ENCODE measurements around the gene CTIF. TPM values are rescaled to one million over a fixed set of nuclear protein-coding genes. Genes with fewer than 3 reads are reported as not detected.

CTIF gene
- total RNA-seq, 1 experiment from 2014 or later = 5.8 TPM

- Histone ChIP-seq H3K27me3 (ENCODE audit: low read length) (no peaks in the 10 kb centered on the region), H3K4me2 (ENCODE audit: low read length) (no peak overlapping the region), H3K4me1 (ENCODE audit: insufficient read depth, low read length) (no peaks in the 10 kb centered on the region), H3K4me3 (ENCODE audit: low read length) (no peak overlapping the region), H3K9me3 (ENCODE audit: low read length) (no peaks in the 10 kb centered on the region), H2AFZ (ENCODE audit: low read length) (no peak overlapping the region), H3K27ac (ENCODE audit: low read length) (no peak overlapping the region), H3F3A (ENCODE audit: low read length, unreplicated experiment) (no peaks in the 10 kb centered on the region), H3K79me2 (ENCODE audit: low read length) (no peaks in the 10 kb centered on the region), H3K9me2 (replicated peaks; ENCODE audit: low read length) (no peaks in the 10 kb centered on the region), H3K36me3 (ENCODE audit: low read depth, low read length) (no peaks in the 10 kb centered on the region), H3K9ac (ENCODE audit: low read length) (no peak overlapping the region), H4K20me1 (ENCODE audit: low read length) (no peaks in the 10 kb centered on the region)
- ChIA-PET POLR2A (ENCODE audit: unreplicated experiment) (no interaction called here), CTCF (no interaction called here)
- DNase-seq (no peak), ATAC-seq (no peak)
- intact Hi-C loops (cut with micrococcal nuclease) = no loop called here
- no TSS peak for BruUV-seq (replicated peaks)
- no peak for TF ChIP-seq EZH2phosphoT487 (IDR thresholded peaks at IDR 0.05; ENCODE audit: borderline replicate concordance, low read length)
- no peak for TF ChIP-seq EZH2 (IDR thresholded peaks at IDR 0.05; ENCODE audit: low read length, unreplicated experiment)
- TF ChIP-seq, protein P1, sequence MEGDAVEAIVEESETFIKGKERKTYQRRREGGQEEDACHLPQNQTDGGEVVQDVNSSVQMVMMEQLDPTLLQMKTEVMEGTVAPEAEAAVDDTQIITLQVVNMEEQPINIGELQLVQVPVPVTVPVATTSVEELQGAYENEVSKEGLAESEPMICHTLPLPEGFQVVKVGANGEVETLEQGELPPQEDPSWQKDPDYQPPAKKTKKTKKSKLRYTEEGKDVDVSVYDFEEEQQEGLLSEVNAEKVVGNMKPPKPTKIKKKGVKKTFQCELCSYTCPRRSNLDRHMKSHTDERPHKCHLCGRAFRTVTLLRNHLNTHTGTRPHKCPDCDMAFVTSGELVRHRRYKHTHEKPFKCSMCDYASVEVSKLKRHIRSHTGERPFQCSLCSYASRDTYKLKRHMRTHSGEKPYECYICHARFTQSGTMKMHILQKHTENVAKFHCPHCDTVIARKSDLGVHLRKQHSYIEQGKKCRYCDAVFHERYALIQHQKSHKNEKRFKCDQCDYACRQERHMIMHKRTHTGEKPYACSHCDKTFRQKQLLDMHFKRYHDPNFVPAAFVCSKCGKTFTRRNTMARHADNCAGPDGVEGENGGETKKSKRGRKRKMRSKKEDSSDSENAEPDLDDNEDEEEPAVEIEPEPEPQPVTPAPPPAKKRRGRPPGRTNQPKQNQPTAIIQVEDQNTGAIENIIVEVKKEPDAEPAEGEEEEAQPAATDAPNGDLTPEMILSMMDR (conservative IDR thresholded peaks at IDR 0.05; ENCODE audit: low read depth, low read length) = no peak
Measured at GRCh38 chr18:48553236-48553635, 14.4 kb downstream of the CTIF start.

DNA sequence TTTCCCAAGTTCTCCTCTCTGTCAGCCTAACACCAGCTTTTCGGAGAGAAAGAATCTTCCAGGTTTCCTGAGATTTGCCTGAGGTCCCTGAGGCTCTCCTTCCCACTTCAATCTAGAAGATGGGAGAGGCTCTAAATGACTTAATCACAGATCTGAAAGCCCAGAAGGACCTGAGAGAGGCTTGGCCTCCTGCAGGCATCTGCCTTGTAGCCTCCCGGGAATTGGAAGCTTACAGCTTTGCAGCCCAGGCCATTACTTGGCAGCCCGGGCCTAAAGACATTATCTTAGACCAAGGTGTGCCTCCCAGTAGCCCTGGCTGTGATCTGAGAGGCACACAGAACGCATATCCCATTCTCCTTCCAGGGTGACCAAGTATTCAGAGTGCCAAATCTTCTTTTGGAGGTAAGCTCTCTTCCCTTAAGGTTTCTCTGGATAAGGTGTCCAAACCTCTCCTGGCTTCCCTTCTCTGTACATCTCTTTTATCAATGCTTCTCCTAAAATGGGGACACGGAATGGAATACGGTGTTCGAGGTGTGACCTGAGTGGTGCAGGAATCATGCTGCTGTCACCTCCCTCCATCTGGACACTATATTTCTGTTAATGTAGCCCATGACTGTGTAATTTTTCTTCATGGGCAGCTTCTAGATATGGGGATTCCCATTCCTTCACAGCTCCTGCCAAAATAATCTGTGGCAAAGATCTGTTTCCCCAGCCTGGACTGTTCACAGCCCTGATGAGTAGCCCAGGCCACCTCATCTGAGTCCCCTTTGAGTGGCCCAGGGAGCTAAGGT, 16.0 kb downstream of the CTIF start:
- Histone ChIP-seq H3K79me2 (ENCODE audit: low read length) (no peaks in the 10 kb centered on the region), H3K4me1 (ENCODE audit: insufficient read depth, low read length) (no peaks in the 10 kb centered on the region), H4K20me1 (ENCODE audit: low read length) (no peaks in the 10 kb centered on the region), H3K9me2 (replicated peaks; ENCODE audit: low read length) (no peaks in the 10 kb centered on the region), H3K36me3 (ENCODE audit: low read depth, low read length) (no peaks in the 10 kb centered on the region), H3K9me3 (ENCODE audit: low read length) (no peaks in the 10 kb centered on the region), H3K4me2 (ENCODE audit: low read length) (no peak overlapping the region), H2AFZ (ENCODE audit: low read length) (no peak overlapping the region), H3K9ac (ENCODE audit: low read length) (no peak overlapping the region), H3K4me3 (ENCODE audit: low read length) (no peak overlapping the region), H3K27me3 (ENCODE audit: low read length) (no peaks in the 10 kb centered on the region), H3F3A (ENCODE audit: low read length, unreplicated experiment) (no peaks in the 10 kb centered on the region), H3K27ac (ENCODE audit: low read length) (no peak overlapping the region)
- intact Hi-C loops (cut with micrococcal nuclease) = no loop called here
- TF ChIP-seq EZH2 (IDR thresholded peaks at IDR 0.05; ENCODE audit: low read length, unreplicated experiment) (no peak), EZH2phosphoT487 (IDR thresholded peaks at IDR 0.05; ENCODE audit: borderline replicate concordance, low read length) (no peak)
- TF ChIP-seq, protein P1 (conservative IDR thresholded peaks at IDR 0.05; ENCODE audit: low read depth, low read length) = no peak
- ChIA-PET POLR2A (ENCODE audit: unreplicated experiment) (interaction anchor here (0.6 kb wide), 1 partner anchor 80 kb away, joined by 17 read pairs; no protein-coding TSS in a partner anchor), CTCF (no interaction called here)
- BruUV-seq (replicated peaks) = no TSS peak
- DNase-seq = no peak
- ATAC-seq = no peak

DNA sequence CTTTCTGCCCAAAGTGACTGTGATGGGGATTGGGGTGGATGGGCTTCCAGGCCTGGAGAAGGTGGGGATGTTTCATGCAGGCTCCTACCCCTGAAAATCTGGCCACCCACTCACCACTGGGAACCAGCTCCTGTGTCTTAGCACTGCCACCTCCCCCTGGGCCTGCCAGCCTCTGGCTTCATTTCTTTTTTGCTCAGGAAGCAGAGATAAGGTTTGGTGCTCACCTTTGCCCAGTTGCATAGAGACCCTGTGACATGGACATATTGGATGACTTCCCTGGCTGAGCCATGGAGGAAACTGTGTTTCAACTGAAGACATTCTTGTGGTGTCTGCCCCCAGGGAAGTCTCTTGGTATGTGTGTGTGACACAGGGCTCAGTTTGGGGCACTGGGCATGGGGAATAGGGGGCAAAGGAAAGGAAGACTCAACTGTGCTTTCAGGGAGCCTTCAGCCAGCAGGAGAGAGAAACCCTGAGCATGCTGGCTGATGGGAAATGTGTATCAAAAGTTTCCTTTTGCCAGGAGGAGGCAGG, 16.7 kb downstream of the CTIF start:
- Histone ChIP-seq H3K9ac (ENCODE audit: low read length) (no peak overlapping the region), H3K9me2 (replicated peaks; ENCODE audit: low read length) (no peaks in the 10 kb centered on the region), H3K27me3 (ENCODE audit: low read length) (no peaks in the 10 kb centered on the region), H3K79me2 (ENCODE audit: low read length) (no peaks in the 10 kb centered on the region), H3F3A (ENCODE audit: low read length, unreplicated experiment) (no peaks in the 10 kb centered on the region), H4K20me1 (ENCODE audit: low read length) (no peaks in the 10 kb centered on the region), H2AFZ (ENCODE audit: low read length) (no peak overlapping the region), H3K4me1 (ENCODE audit: insufficient read depth, low read length) (no peaks in the 10 kb centered on the region), H3K4me2 (ENCODE audit: low read length) (no peak overlapping the region), H3K36me3 (ENCODE audit: low read depth, low read length) (no peaks in the 10 kb centered on the region), H3K9me3 (ENCODE audit: low read length) (no peaks in the 10 kb centered on the region), H3K27ac (ENCODE audit: low read length) (no peak overlapping the region), H3K4me3 (ENCODE audit: low read length) (no peak overlapping the region)
- no TSS peak for BruUV-seq (replicated peaks)
- ChIA-PET POLR2A (ENCODE audit: unreplicated experiment) (interaction anchor here (0.6 kb wide), 1 partner anchor 79 kb away, joined by 17 read pairs; no protein-coding TSS in a partner anchor), CTCF (no interaction called here)
- DNase-seq = no peak
- intact Hi-C loops (cut with micrococcal nuclease) = no loop called here
- ATAC-seq = no peak
- TF ChIP-seq EZH2 (IDR thresholded peaks at IDR 0.05; ENCODE audit: low read length, unreplicated experiment) (no peak), EZH2phosphoT487 (IDR thresholded peaks at IDR 0.05; ENCODE audit: borderline replicate concordance, low read length) (no peak)
- TF ChIP-seq, protein P1 (conservative IDR thresholded peaks at IDR 0.05; ENCODE audit: low read depth, low read length) = no peak
